Esophagus (tissue), 2 donors: ENCODE results near the gene TCF21. TPM values are rescaled to one million over a fixed set of nuclear protein-coding genes. Genes with fewer than 3 reads are reported as not detected.

Experiments used
- H3K27ac ChIP-seq, 2 donors: one replicate each; pipeline ENCODE4 v1.5.1; 2013; ENCODE audit warnings: low read depth in 2 of 2, mild to moderate bottlenecking in 2 of 2, inconsistent platforms in 1 of 2, low read length in 1 of 2, moderate library complexity in 1 of 2
- H3K27me3 ChIP-seq, 2 donors: one replicate each; pipeline ENCODE4 v1.6.1; 2013; ENCODE audit warnings: low read length in 2 of 2, control low read depth in 1 of 2, mild to moderate bottlenecking in 1 of 2; ENCODE audit not compliant: insufficient read depth in 2 of 2, control insufficient read depth in 1 of 2
- H3K36me3 ChIP-seq, 2 donors: one replicate each; pipeline ENCODE4 v1.6.1; 2013; ENCODE audit warnings: low read length in 1 of 2; ENCODE audit not compliant: control insufficient read depth in 2 of 2, insufficient read depth in 2 of 2
- H3K4me1 ChIP-seq, 2 donors: one replicate each; pipeline ENCODE4 v1.6.1; 2013; ENCODE audit warnings: low read length in 1 of 2; ENCODE audit not compliant: control insufficient read depth in 2 of 2, insufficient read depth in 2 of 2
- H3K4me3 ChIP-seq, 2 donors: one replicate each; pipeline ENCODE4 v1.5.1; 2013; ENCODE audit warnings: low read length in 2 of 2, mild to moderate bottlenecking in 2 of 2, low read depth in 1 of 2, moderate library complexity in 1 of 2
- H3K9me3 ChIP-seq, 2 donors: one replicate each; pipeline ENCODE4 v1.6.1; 2013; ENCODE audit warnings: mild to moderate bottlenecking in 2 of 2, low read depth in 1 of 2, low read length in 1 of 2, moderate library complexity in 1 of 2; ENCODE audit not compliant: control insufficient read depth in 2 of 2, insufficient read depth in 1 of 2
- WGBS, 2 donors: extraction: QIAGEN DNeasy Blood & Tissue Kit; methylation state at CpG; one replicate each; pipeline ENCODE4 v1.1.7; 2013; 5-methylcytosine and 5-hydroxymethylcytosine counted together
- polyA plus RNA-seq, 2 donors: library from polyadenylated mRNA; stranded (reverse); fragments of 200-250 nt; gene quantifications; one replicate each; pipeline ENCODE4 v1.2.3, GENCODE V29; 2013
- donor health status: healthy with polysubstance abuse.
- donor health status: Bipolar disorder and iron deficiency.

Gene TCF21
- polyA plus RNA-seq, 2 donors: 1.2 to 1.9 TPM

- H3K27me3 ChIP-seq: peaks cover 0 to 25% of the 10 kb centered on the region in 2 donors
- H3K4me3 ChIP-seq: no peak overlapping the region
- WGBS, 2 donors: 21 to 40% methylated on average over 2 of the region's 2 CpGs
- H3K36me3 ChIP-seq: no peaks in the 10 kb centered on the region
- peak overlapping the region; percentile 63 to 74 for H3K27ac ChIP-seq
- H3K9me3 ChIP-seq: peaks cover 0 to 4% of the 10 kb centered on the region in 2 donors
- H3K4me1 ChIP-seq: peaks cover 0 to 4% of the 10 kb centered on the region in 2 donors
Observed at GRCh38 chr6:133894369-133894768, 5.5 kb downstream of the TCF21 start.

GRCh38 chr6:133894795-133895358 is 6.0 kb downstream of the TCF21 start:
- peak overlapping the region; percentile 30 to 74 for H3K27ac ChIP-seq
- 18 to 20% methylated on average over 5 of the region's 5 CpGs for WGBS, 2 donors
- peaks cover 0 to 20% of the 10 kb centered on the region in 2 donors for H3K27me3 ChIP-seq
- H3K36me3 ChIP-seq: no peaks in the 10 kb centered on the region
- peaks cover 0 to 4% of the 10 kb centered on the region in 2 donors for H3K9me3 ChIP-seq
- no peak overlapping the region for H3K4me3 ChIP-seq
- peaks cover 0 to 4% of the 10 kb centered on the region in 2 donors for H3K4me1 ChIP-seq

- Histone ChIP-seq H3K36me3 (no peaks in the 10 kb centered on the region), H3K9me3 (peaks cover 0 to 4% of the 10 kb centered on the region in 2 donors), H3K27me3 (peaks cover 0 to 17% of the 10 kb centered on the region in 2 donors), H3K4me1 (peaks cover 0 to 4% of the 10 kb centered on the region in 2 donors), H3K4me3 (no peak overlapping the region), H3K27ac (peak overlapping the region; percentile 1 to 37)
- WGBS, 2 donors: 5% methylated on average over 45 of the region's 45 CpGs
Observed at GRCh38 chr6:133895573-133896343, 6.8 kb downstream of the TCF21 start.

GRCh38 chr6:133896344-133896721 is 7.4 kb downstream of the TCF21 start:
- 29 to 35% methylated on average over 5 of the region's 5 CpGs for WGBS, 2 donors
- Histone ChIP-seq H3K4me1 (peaks cover 0 to under 1% of the 10 kb centered on the region in 2 donors), H3K36me3 (no peaks in the 10 kb centered on the region), H3K27me3 (peaks cover 0 to 13% of the 10 kb centered on the region in 2 donors), H3K27ac (peak overlapping the region in 1 of 2 donors; percentile 37), H3K9me3 (peaks cover 0 to 2% of the 10 kb centered on the region in 2 donors), H3K4me3 (no peak overlapping the region)

- Histone ChIP-seq H3K4me3 (no peak overlapping the region), H3K27me3 (peaks cover 0 to 9% of the 10 kb centered on the region in 2 donors), H3K4me1 (no peaks in the 10 kb centered on the region), H3K36me3 (no peaks in the 10 kb centered on the region), H3K27ac (no peak overlapping the region), H3K9me3 (peaks cover 0 to 2% of the 10 kb centered on the region in 2 donors)
- 50 to 62% methylated on average over 1 of the region's 1 CpG for WGBS, 2 donors
Observed at GRCh38 chr6:133898263-133898662, 9.3 kb downstream of the TCF21 start.

GRCh38 chr6:133899556-133899955 is 10.6 kb downstream of the TCF21 start:
- H3K27ac ChIP-seq: no peak overlapping the region
- peaks cover 0 to 5% of the 10 kb centered on the region in 2 donors for H3K27me3 ChIP-seq

DNA sequence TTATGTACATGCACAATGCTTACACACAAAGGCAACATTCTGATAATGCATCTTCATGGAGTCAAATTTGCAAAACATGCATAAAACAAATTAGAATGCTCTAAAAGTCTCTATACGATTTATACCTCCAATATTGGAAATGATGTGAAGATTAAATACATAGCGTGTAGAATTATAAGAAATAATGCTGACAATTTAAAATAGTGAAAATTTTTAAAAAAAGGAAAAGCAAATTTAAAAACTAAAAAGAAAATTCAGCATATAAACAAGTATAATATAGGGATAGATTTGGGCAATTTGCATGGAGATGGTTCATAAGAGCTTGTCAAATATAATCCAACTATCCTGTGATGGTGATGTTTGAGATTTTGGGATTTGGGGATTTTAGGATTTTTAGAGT is 14.9 kb downstream of the TCF21 start:
- Histone ChIP-seq H3K4me3 (no peak overlapping the region), H3K36me3 (no peaks in the 10 kb centered on the region), H3K27ac (no peak overlapping the region), H3K27me3 (no peaks in the 10 kb centered on the region), H3K4me1 (no peaks in the 10 kb centered on the region), H3K9me3 (no peaks in the 10 kb centered on the region)
- 91 to 92% methylated on average over 2 of the region's 2 CpGs for WGBS, 2 donors

More at GRCh38 chr6:133899556-133899955, 10.6 kb downstream of the TCF21 start:
- Histone ChIP-seq H3K36me3 (no peaks in the 10 kb centered on the region), H3K4me3 (no peak overlapping the region), H3K4me1 (no peaks in the 10 kb centered on the region), H3K9me3 (no peaks in the 10 kb centered on the region)

DNA sequence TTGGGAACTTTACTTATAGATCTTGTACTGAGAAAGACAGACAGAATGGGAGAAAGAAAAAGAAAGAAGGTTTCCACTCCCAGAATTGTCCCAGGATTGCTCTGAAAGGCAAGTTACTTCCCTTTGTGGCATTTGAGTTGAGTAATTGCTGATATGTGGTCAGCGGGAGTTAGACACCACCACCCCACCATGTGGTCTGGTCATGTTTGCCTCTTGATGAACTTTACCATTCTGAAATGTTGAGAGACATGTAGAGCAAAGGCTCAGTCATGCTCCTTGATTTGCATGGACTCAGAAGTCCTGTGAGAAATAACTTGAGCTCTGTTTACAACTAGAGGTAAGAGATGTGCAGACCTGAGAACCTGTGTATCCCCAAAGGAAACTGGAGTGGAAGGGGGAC is 17.1 kb downstream of the TCF21 start:
- Histone ChIP-seq H3K4me1 (no peaks in the 10 kb centered on the region), H3K4me3 (no peak overlapping the region), H3K27ac (no peak overlapping the region), H3K27me3 (no peaks in the 10 kb centered on the region), H3K9me3 (no peaks in the 10 kb centered on the region), H3K36me3 (no peaks in the 10 kb centered on the region)
- 54 to 64% methylated on average over 1 of the region's 1 CpG for WGBS, 2 donors

DNA sequence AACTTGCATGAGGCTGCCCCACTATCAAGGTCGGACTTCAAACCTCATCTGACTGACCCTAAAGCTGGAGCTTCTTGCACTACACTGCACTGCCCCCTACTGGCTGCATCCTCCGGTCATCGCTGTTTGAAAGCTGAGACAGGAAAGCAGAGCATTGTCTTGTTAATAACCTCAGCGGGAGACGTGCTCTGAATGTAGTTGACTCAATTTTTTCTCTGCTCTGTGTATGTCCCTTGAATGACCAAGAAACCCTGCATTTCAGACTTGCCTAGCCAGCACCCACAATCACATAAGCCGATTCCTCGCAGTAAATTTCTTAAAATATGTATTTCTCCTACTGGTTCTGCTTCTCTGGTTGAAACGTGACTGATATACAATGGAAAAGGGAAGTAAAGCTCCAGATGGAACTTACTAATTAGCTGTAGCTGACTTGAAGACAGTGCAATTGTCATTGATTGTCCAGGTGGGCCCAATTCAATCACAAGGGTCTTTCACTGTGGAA is 27.8 kb downstream of the TCF21 start:
- WGBS, 2 donors: 9 to 11% methylated on average over 8 of the region's 8 CpGs

More for the DNA sequence above, 27.8 kb downstream of the TCF21 start:
- Histone ChIP-seq H3K36me3 (no peaks in the 10 kb centered on the region), H3K27ac (no peak overlapping the region), H3K27me3 (no peaks in the 10 kb centered on the region), H3K4me1 (no peaks in the 10 kb centered on the region), H3K9me3 (no peaks in the 10 kb centered on the region), H3K4me3 (no peak overlapping the region)
